GM18520 (cell line): Measurements from ENCODE around the gene TBL1X.

Experiments used
- ATAC-seq: cut with Tn5 transposase; IDR thresholded peaks from one replicate; pipeline ENCODE4 v1.9.1; 2021; ENCODE audit not compliant: unreplicated experiment

TBL1X gene

GRCh38 chrX:9619133-9619532, 154.3 kb downstream of the TBL1X start:
- no peak for ATAC-seq

- no peak for ATAC-seq
Observed at GRCh38 chrX:9619581-9619980, 154.7 kb downstream of the TBL1X start.

- ATAC-seq: no peak
Observed at GRCh38 chrX:9622128-9622527, 157.3 kb downstream of the TBL1X start.

- no peak for ATAC-seq
Observed at GRCh38 chrX:9626379-9626778, 161.5 kb downstream of the TBL1X start.

GRCh38 chrX:9627922-9628321, 163.1 kb downstream of the TBL1X start:
- ATAC-seq: no peak

GRCh38 chrX:9628779-9629493, 164.1 kb downstream of the TBL1X start:
- no peak for ATAC-seq

GRCh38 chrX:9634551-9634950, 169.7 kb downstream of the TBL1X start:
- no peak for ATAC-seq

GRCh38 chrX:9635368-9635767, 170.5 kb downstream of the TBL1X start:
- no peak for ATAC-seq

- no peak for ATAC-seq
Observed at GRCh38 chrX:9635803-9636202, 170.9 kb downstream of the TBL1X start.

GRCh38 chrX:9638871-9639270, 174.0 kb downstream of the TBL1X start:
- ATAC-seq: peak; percentile 55

GRCh38 chrX:9642270-9642995, 177.6 kb downstream of the TBL1X start:
- no peak for ATAC-seq

- no peak for ATAC-seq
Observed at GRCh38 chrX:9643807-9644206, 178.9 kb downstream of the TBL1X start.

- peak; percentile 94 for ATAC-seq
Observed at GRCh38 chrX:9644335-9644734, 179.5 kb downstream of the TBL1X start.

- ATAC-seq: no peak
Observed at GRCh38 chrX:9646471-9647224, 181.8 kb downstream of the TBL1X start.

GRCh38 chrX:9647431-9647830, 182.6 kb downstream of the TBL1X start:
- ATAC-seq: no peak

- ATAC-seq: no peak
Observed at GRCh38 chrX:9650091-9650490, 185.2 kb downstream of the TBL1X start.

- ATAC-seq: no peak
Observed at GRCh38 chrX:9651737-9652136, 186.9 kb downstream of the TBL1X start.

GRCh38 chrX:9654929-9655328, 190.1 kb downstream of the TBL1X start:
- no peak for ATAC-seq

GRCh38 chrX:9656277-9656676, 191.4 kb downstream of the TBL1X start:
- no peak for ATAC-seq

GRCh38 chrX:9656871-9657270, 192.0 kb downstream of the TBL1X start:
- no peak for ATAC-seq

- ATAC-seq: no peak
Observed at GRCh38 chrX:9657590-9658256, 192.9 kb downstream of the TBL1X start.
